HG02642 (cell line): Measurements from ENCODE around the gene GAL3ST2.

Experiments used
- ATAC-seq: cut with Tn5 transposase; IDR thresholded peaks from one replicate; pipeline ENCODE4 v1.9.1; 2021; ENCODE audit warnings: mild to moderate bottlenecking; ENCODE audit not compliant: unreplicated experiment, poor library complexity

The GAL3ST2 gene

DNA sequence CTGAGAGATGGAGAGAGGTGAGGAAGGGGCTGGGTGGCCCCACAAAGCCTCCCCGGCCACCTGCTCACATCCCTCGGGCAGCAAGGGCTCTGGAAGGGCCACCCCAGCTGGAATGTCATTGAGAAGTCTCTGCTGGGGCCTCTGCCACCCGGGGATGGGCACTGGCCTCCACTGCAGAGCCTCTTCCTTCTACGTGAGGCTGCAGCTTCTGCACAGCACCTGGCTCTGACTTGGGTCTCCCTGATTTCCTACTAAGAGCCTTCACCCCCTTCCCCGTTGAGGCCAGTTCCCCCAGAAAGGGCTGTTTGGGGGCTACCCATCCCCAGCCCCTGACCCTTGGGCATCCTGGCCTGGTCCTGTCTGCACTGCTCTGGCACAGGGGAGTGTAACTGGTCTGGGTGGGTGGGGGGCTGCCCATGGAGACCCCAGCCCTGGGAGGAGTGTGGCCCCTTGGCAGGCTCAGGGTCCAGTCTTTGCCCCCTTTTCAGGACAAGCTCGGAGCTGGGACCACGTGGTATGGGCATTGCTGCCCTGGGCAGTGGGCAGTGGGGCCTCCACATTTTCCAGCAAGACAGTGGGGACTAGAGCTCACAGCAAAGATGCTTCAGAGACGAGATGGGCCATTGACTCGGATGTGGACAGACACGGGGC, 76.5 kb downstream of the GAL3ST2 start:
- ATAC-seq, result no peak
